A549 (cell line): Measurements from ENCODE around the gene DNHD1. TPM values are rescaled to one million over a fixed set of nuclear protein-coding genes. Genes with fewer than 3 reads are reported as not detected.

Experiments
- ATAC-seq, 2 experiments: fragments of 200-7000 bp in 1 of 2; fragments of >200 bp in 1 of 2; cut with Nextera tagmentation in 1 of 2; cut with Tn5 transposase in 1 of 2; 3 replicates each; pipeline versions ENCODE4 v1.8.0 to v1.9.1; 2018 to 2020; ENCODE audit warnings: mild to moderate bottlenecking in 1 of 2, moderate library complexity in 1 of 2
- CTCF ChIA-PET: fragments of 300-600 bp; sonication (Branson Sonifier 250); formaldehyde crosslinking; extraction: SDS; loops from one replicate; lab custom pipeline; 2021; ENCODE audit warnings: antibody characterized with exemption, inconsistent platforms; lab: Yijun Ruan, JAX
- POLR2A ChIA-PET: fragments of 350-600 bp; formaldehyde crosslinking; extraction: SDS; loops from one replicate; lab custom pipeline; 2021; ENCODE audit warnings: antibody characterized with exemption, inconsistent platforms; lab: Yijun Ruan, JAX
- DNase-seq, 2 experiments: peaks; one replicate each; pipeline versions ENCODE4 v3.0.0 to v3.0.0-alpha.2; 2011 to 2016; ENCODE audit warnings: low read depth in 1 of 2, low spot score in 1 of 2
- FAIRE-seq: peaks from 2 replicates; lab custom pipeline; 2011; peaks lifted over from hg19 to GRCh38; lab: Jason Lieb, UNC
- H3K27ac ChIP-seq, 2 experiments: fragments of >200 bp; sonication (Bioruptor Twin); formaldehyde crosslinking; 3 replicates each; pipeline ENCODE4 v1.5.1; 2016 to 2017
- H3K4me1 ChIP-seq: fragments of >200 bp; sonication (Bioruptor Twin); formaldehyde crosslinking; 3 replicates; pipeline ENCODE4 v1.6.1; 2016
- H3K4me2 ChIP-seq: fragments of >200 bp; sonication (Bioruptor Twin); formaldehyde crosslinking; 3 replicates; pipeline ENCODE4 v1.6.1; 2016
- H3K4me3 ChIP-seq: fragments of >200 bp; sonication (Bioruptor Twin); formaldehyde crosslinking; 3 replicates; pipeline ENCODE4 v1.5.1; 2016
- H3K9me3 ChIP-seq: fragments of >200 bp; sonication (Bioruptor Twin); formaldehyde crosslinking; 3 replicates; pipeline ENCODE4 v1.6.1; 2016
- ATOH8 ChIP-seq: fragments of 250-450 bp; sonication (Bioruptor Pico); IDR thresholded peaks from 2 replicates; pipeline ENCODE4 v1.5.0; 2020; ENCODE audit warnings: low read depth, mild to moderate bottlenecking, moderate library complexity
- BHLHE40 ChIP-seq: IDR thresholded peaks from 2 replicates; pipeline ENCODE4 v1.6.1; 2012; ENCODE audit warnings: low read depth, low read length, inconsistent platforms
- CEBPB ChIP-seq, 2 experiments: fragments of >200 bp in 1 of 2; sonication (Bioruptor Twin) in 1 of 2; formaldehyde crosslinking in 1 of 2; IDR thresholded peaks; 2 replicates each; pipeline ENCODE4 v1.6.1; 2012 to 2016
- CHD4 ChIP-seq: fragments of 200-600 bp; sonication (generic); IDR thresholded peaks from 2 replicates; pipeline ENCODE4 v1.6.1; 2016; ENCODE audit warnings: antibody characterized with exemption, mild to moderate bottlenecking, borderline replicate concordance
- CTCF ChIP-seq: fragments of >200 bp; sonication (Bioruptor Twin); formaldehyde crosslinking; IDR thresholded peaks from 3 replicates; pipeline ENCODE4 v1.5.1; 2016
- EHF ChIP-seq: fragments of 250-450 bp; sonication (Bioruptor Pico); IDR thresholded peaks from 2 replicates; pipeline ENCODE4 v1.5.0; 2020; ENCODE audit warnings: mild to moderate bottlenecking
- FOXS1 ChIP-seq: fragments of 250-450 bp; sonication (Bioruptor Pico); IDR thresholded peaks from 2 replicates; pipeline ENCODE4 v1.5.0; 2020; ENCODE audit warnings: mild to moderate bottlenecking, moderate library complexity
- HOXA7 ChIP-seq: fragments of 250-450 bp; sonication (Bioruptor Pico); IDR thresholded peaks from 2 replicates; pipeline ENCODE4 v1.5.0; 2020; ENCODE audit warnings: mild to moderate bottlenecking, moderate library complexity
- HOXB13 ChIP-seq: fragments of 250-450 bp; sonication (Bioruptor Pico); IDR thresholded peaks from 2 replicates; pipeline ENCODE4 v1.5.0; 2020; ENCODE audit warnings: low read depth, mild to moderate bottlenecking, moderate library complexity
- JUN ChIP-seq, 2 experiments: fragments of >200 bp; sonication (Bioruptor Twin); formaldehyde crosslinking; IDR thresholded peaks; 2 replicates in 1 of 2; 3 replicates in 1 of 2; pipeline ENCODE4 v1.6.1; 2016 to 2017
- KDM5A ChIP-seq: fragments of 200-600 bp; sonication (generic); IDR thresholded peaks from 2 replicates; pipeline ENCODE4 v1.6.1; 2016; ENCODE audit warnings: antibody characterized with exemption, mild to moderate bottlenecking
- MYC ChIP-seq: IDR thresholded peaks from 2 replicates; pipeline ENCODE4 v1.6.1; 2012; ENCODE audit warnings: mild to moderate bottlenecking, inconsistent platforms, low read length, improper control_type of control experiment, borderline replicate concordance
- NFE2L2 ChIP-seq: fragments of 150-350 bp; conservative IDR thresholded peaks from 2 replicates; pipeline ENCODE4 v1.6.1; 2014; ENCODE audit warnings: low read length
- NPAS2 ChIP-seq: fragments of 250-450 bp; sonication (Bioruptor Pico); IDR thresholded peaks from 2 replicates; pipeline ENCODE4 v1.8.0; 2022; ENCODE audit warnings: mild to moderate bottlenecking, moderate library complexity, borderline replicate concordance
- POLR2A ChIP-seq: IDR thresholded peaks from 2 replicates; pipeline ENCODE4 v1.6.1; 2012; ENCODE audit warnings: mild to moderate bottlenecking, low read length
- RAD21 ChIP-seq, 2 experiments: fragments of >200 bp in 1 of 2; sonication (Bioruptor Twin) in 1 of 2; formaldehyde crosslinking in 1 of 2; IDR thresholded peaks in 1 of 2; conservative IDR thresholded peaks in 1 of 2; 2 replicates in 1 of 2; 3 replicates in 1 of 2; pipeline ENCODE4 v1.6.1; 2012 to 2018; ENCODE audit warnings: inconsistent platforms in 1 of 2
- REST ChIP-seq: fragments of 200-600 bp; sonication (generic); IDR thresholded peaks from 2 replicates; pipeline ENCODE4 v1.6.1; 2016; ENCODE audit warnings: antibody characterized with exemption, mild to moderate bottlenecking, moderate library complexity
- RFX5 ChIP-seq: fragments of 450-650 bp; IDR thresholded peaks from 2 replicates; pipeline ENCODE4 v1.7.1; 2014; ENCODE audit warnings: antibody characterized with exemption, mild to moderate bottlenecking, moderate library complexity
- RNF2 ChIP-seq: fragments of 200-600 bp; sonication (generic); IDR thresholded peaks from 2 replicates; pipeline ENCODE4 v1.6.1; 2016; ENCODE audit warnings: low read depth, mild to moderate bottlenecking, antibody characterized with exemption, moderate library complexity, borderline replicate concordance
- SMC3 ChIP-seq: fragments of >200 bp; sonication (Bioruptor Twin); formaldehyde crosslinking; IDR thresholded peaks from 3 replicates; pipeline ENCODE4 v1.6.1; 2018; ENCODE audit warnings: inconsistent platforms
- TFCP2L1 ChIP-seq: fragments of 250-450 bp; sonication (Bioruptor Pico); IDR thresholded peaks from 2 replicates; pipeline ENCODE4 v1.5.0; 2021; ENCODE audit warnings: mild to moderate bottlenecking
- USF2 ChIP-seq: fragments of 450-650 bp; IDR thresholded peaks from 2 replicates; pipeline ENCODE4 v1.6.1; 2014; ENCODE audit warnings: antibody characterized with exemption
- ZC3H11A ChIP-seq: fragments of 450-650 bp; IDR thresholded peaks from 2 replicates; pipeline ENCODE4 v1.6.1; 2014; ENCODE audit warnings: antibody characterized with exemption, mild to moderate bottlenecking
- ZFP36 ChIP-seq: fragments of 450-650 bp; IDR thresholded peaks from 2 replicates; pipeline ENCODE4 v1.6.1; 2014; ENCODE audit warnings: borderline replicate concordance; ENCODE audit not compliant: partially characterized antibody
- WGBS: methylation state at CpG from one replicate; pipeline ENCODE4 v1.1.6; 2017; ENCODE audit errors: missing lambda C conversion rate; 5-methylcytosine and 5-hydroxymethylcytosine counted together
- polyA plus RNA-seq, 4 experiments: library from polyadenylated mRNA; depleted of rRNA in 3 of 4; stranded (reverse); fragments of >200 nt; fragmentation: RNase III in 1 of 4; extraction: RNeasy Plus Mini Kit Qiagen cat#74134 plus additional on column Dnase treatment in 1 of 4; gene quantifications; 2 replicates in 3 of 4; 3 replicates in 1 of 4; pipeline ENCODE4 v1.2.3, GENCODE V29; 2011 to 2017

Gene DNHD1
- polyA plus RNA-seq, 2 of the 4 experiments (the other 2 are of a cell fraction), result 6.8 to 8.6 TPM

- no peak overlapping the region for H3K4me2 ChIP-seq
- ATAC-seq, result no peak
- H3K9me3 ChIP-seq, result no peaks in the 10 kb centered on the region
- ChIA-PET POLR2A (no interaction called here), CTCF (interaction anchor here (1.0 to 8.6 kb wide), 8 partner anchors 16 to 177 kb away, joined by 3 to 95 read pairs (median 5); partner anchors contain the start of gene MRPL17)
- H3K27ac ChIP-seq, result no peak overlapping the region
- no peak overlapping the region for H3K4me3 ChIP-seq
- TF ChIP-seq KDM5A (no peak), RFX5 (no peak)
- WGBS, result 74% methylated on average over 2 of the region's 2 CpGs
- no peaks in the 10 kb centered on the region for H3K4me1 ChIP-seq
- no peak for DNase-seq
- FAIRE-seq, result no peak
These were observed 32.2 kb downstream of the DNHD1 start for GRCh38 chr11:6529266-6529665.

- Histone ChIP-seq H3K4me1 (no peaks in the 10 kb centered on the region), H3K27ac (no peak overlapping the region)
- no peak for FAIRE-seq
- peak in 1 of 2 experiments; percentile 18; a peak in 1 of 6 replicates for ATAC-seq
- WGBS, result 87% methylated on average over 2 of the region's 2 CpGs
- TF ChIP-seq POLR2A (no peak), REST (no peak), HOXB13 (CRISPR knock-in tag) (no peak)
- TF ChIP-seq, all 56 proteins: peak for 0
- no peaks in the 10 kb centered on the region for H3K9me3 ChIP-seq
- ChIA-PET CTCF (interaction anchor here (0.5 to 8.6 kb wide), 34 partner anchors 8 to 177 kb away, joined by 3 to 95 read pairs (median 4); partner anchors contain the start of genes HPX, MRPL17 and TPP1), POLR2A (interaction anchor here (0.6 to 1.1 kb wide), 3 partner anchors 12 to 152 kb away, joined by 3 to 5 read pairs (median 4); partner anchors contain the start of genes ARFIP2, MRPL17 and TIMM10B)
- no peak overlapping the region for H3K4me2 ChIP-seq
- DNase-seq, result no peak
- H3K4me3 ChIP-seq, result no peak overlapping the region
These were observed 33.8 kb downstream of the DNHD1 start for GRCh38 chr11:6530848-6531247.

GRCh38 chr11:6531267-6531752, 34.2 kb downstream of the DNHD1 start:
- ATAC-seq, result peak; percentile 88 to 93
- no peaks in the 10 kb centered on the region for H3K4me1 ChIP-seq
- no peak overlapping the region for H3K4me3 ChIP-seq
- ChIA-PET POLR2A (interaction anchor here (0.6 to 1.1 kb wide), 3 partner anchors 12 to 152 kb away, joined by 3 to 5 read pairs (median 4); partner anchors contain the start of genes ARFIP2, MRPL17 and TIMM10B), CTCF (interaction anchor here (0.5 to 8.6 kb wide), 35 partner anchors 8 to 177 kb away, joined by 3 to 95 read pairs (median 4); partner anchors contain the start of genes HPX, MRPL17 and TPP1)
- 0% methylated on average over 1 of the region's 1 CpG for WGBS
- DNase-seq, result peak; percentile 57 to 79
- no peaks in the 10 kb centered on the region for H3K9me3 ChIP-seq
- no peak overlapping the region for H3K4me2 ChIP-seq
- FAIRE-seq, result peak; percentile 23
- no peak overlapping the region for H3K27ac ChIP-seq
- TF ChIP-seq BHLHE40, result no peak
- TF ChIP-seq SMC3, result peak; percentile 57; the same call in 2 of the 3 replicates
- TF ChIP-seq RFX5, result no peak
- TF ChIP-seq RNF2, result no peak
- TF ChIP-seq CEBPB (IDR thresholded peaks at IDR 0.05), result no peak
- no peak for TF ChIP-seq TFCP2L1 (CRISPR knock-in tag)
- no peak for TF ChIP-seq NFE2L2
- peak; percentile 76 for TF ChIP-seq CTCF
- TF ChIP-seq ATOH8 (CRISPR knock-in tag), result no peak
- no peak for TF ChIP-seq ZFP36
- no peak for TF ChIP-seq ZC3H11A
- TF ChIP-seq CHD4, result no peak
- TF ChIP-seq NPAS2 (CRISPR knock-in tag), result no peak
- no peak for TF ChIP-seq JUN (IDR thresholded peaks at IDR 0.05)
- no peak for TF ChIP-seq MYC
- TF ChIP-seq EHF (CRISPR knock-in tag), result no peak
- no peak for TF ChIP-seq HOXA7 (CRISPR knock-in tag)
- no peak for TF ChIP-seq FOXS1 (CRISPR knock-in tag)
- no peak for TF ChIP-seq POLR2A
- TF ChIP-seq USF2, result no peak
- peak; percentile 69 to 76 for TF ChIP-seq RAD21 (conservative IDR thresholded peaks at IDR 0.05 in 1 of 2, IDR thresholded peaks at IDR 0.05 in 1 of 2)
